Measurements from ENCODE around the gene SNTB2.
"Not testable (repeated sequence)": the region's sequence is repeated elsewhere in the genome, so short reads cannot be mapped to it uniquely, and the experiment has no call there.

Gene SNTB2

DNA sequence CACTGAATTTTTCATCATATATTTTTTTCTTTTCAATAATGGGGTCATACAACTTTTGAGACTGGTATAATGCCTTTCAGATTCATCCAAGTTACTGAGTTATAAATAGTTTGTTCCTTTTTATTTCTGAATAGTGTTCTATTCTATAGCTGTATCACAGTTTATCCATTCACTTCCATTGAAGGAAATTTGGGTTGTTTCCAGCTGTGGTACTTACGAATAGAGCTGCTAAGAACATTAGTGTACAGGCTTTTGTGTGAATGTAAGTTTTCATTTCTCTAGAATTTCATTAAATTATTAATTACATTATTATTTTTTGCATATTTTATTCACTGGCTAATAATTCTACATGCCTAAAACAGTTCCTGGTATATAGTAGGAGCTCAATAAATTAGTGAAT lies 52.9 kb downstream of the SNTB2 start:
- DNase-seq, result no peak

DNA sequence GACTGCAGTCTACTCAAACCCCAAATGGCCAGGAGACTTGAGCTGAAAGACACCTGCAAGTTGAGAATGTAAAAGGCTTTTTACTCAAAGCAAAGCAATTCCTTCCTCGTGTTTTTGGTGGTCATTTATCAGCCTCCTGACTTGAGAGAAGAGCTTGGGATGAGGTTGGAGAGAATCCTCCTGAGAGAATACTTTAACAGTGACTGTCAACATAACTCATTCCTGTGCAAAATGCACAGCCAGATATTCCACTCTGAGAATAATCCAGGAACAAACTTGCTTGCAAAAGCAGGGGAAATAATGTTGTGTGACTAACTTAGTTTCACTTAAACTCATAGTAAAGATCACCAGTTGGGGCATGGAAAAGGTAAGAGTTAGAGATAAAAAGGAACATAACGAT lies 53.4 kb downstream of the SNTB2 start:
- no peak for DNase-seq

DNA sequence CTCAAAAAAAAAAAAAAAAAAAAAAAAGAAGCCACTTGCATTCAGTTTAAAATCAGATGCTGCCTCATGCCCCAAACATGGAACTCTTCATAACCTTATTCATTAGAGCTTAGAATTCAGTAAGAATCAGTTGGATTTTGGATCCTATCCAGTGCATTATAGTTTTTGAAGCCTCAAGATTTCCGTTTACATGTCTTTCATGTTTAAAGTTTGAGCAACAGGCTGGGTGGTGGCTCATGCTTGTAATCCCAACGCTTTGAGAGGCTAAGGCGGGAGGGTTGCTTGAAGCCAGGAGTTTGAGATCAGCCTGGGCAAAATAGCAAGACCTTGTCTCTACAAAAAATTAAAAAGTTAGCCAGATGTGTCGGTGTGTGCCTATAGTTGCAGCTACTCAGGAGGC lies 55.0 kb downstream of the SNTB2 start:
- DNase-seq, result no peak

- DNase-seq, result no peak
These were observed 56.5 kb downstream of the SNTB2 start for GRCh38 chr16:69243479-69243878.

GRCh38 chr16:69244336-69244735 lies 57.4 kb downstream of the SNTB2 start:
- DNase-seq, result no peak

GRCh38 chr16:69250081-69250480 lies 63.1 kb downstream of the SNTB2 start:
- DNase-seq, result no peak

DNA sequence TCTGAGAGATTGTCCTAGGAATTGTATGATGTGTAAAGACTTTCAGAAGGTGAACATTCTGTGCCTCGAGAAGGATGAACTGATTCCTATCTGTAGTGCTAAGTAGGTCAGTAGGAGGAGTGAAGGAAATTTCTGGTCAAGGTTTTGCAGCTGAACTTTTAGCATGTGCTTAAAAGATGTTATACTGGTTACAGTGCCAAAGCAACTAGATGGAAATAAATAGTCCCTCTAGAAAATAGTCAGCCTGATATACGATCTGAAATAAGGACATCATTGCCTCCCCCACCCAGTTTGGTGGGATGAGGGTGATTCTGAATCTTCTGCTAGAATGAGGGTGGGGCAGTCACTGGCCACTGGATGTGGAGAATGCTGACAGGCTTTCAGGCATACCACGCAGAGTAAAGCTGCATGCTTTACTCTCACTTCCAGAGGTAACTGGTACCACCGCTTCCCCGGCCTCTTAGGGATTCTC lies 66.9 kb downstream of the SNTB2 start:
- no peak for DNase-seq

GRCh38 chr16:69259428-69259764 lies 72.4 kb downstream of the SNTB2 start:
- DNase-seq, result not testable (repeated sequence)

- no peak for DNase-seq
These were observed 73.1 kb downstream of the SNTB2 start for GRCh38 chr16:69260019-69260418.

DNA sequence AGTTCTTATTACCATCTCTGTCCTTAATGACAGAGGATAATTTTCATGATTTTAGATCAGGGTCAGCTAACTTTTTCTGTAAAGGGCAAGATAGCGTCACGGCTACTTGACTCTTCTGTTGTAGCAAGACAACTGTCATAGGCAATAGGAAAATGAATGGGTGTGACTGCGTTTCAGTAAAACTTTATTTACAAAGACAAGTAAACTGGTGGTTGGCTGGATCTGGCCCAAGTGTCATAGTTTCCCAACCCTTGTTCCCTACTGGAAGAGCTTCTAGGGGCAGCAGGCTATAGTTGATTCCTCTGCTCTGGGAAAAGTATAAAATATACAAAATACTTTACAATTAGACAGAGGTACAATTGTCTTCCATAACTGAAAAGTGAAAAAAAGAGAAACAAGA lies 73.5 kb downstream of the SNTB2 start:
- no peak for DNase-seq

DNA sequence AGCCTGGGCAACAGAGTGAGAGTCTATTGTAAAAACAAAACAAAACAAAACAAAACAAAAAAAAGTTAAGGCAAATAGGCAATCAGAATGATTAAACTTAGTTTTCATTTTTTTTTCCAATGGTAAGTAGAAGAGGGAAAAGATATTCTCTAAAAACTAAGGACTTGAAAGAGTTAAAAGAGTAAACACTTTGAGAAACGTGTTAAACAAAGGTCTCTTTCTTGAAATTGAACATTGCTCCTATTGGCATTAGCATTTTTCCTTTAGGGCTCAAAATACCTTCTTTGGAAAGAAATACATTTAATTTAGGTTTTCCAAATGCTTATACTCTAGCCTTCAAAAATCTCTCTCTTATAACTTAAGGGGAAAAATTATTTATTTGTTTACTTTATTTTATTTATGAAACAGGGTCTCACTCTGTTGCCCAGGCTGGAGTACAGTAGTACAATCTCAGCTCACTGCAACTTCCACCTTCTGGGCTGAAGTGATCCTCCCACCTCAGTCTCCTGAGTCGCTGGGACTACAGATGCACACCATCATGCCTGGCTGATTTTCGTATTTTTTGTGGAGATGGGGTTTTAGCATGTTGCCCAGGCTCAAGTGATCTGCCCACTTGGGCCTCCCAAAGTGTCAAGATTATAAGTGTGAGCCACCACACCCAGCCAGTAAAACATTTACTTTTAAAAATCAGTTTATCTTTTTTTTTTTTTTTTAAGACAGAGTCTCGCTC lies 79.5 kb downstream of the SNTB2 start:
- DNase-seq, result no peak

GRCh38 chr16:69267633-69268032 lies 80.7 kb downstream of the SNTB2 start:
- no peak for DNase-seq

DNA sequence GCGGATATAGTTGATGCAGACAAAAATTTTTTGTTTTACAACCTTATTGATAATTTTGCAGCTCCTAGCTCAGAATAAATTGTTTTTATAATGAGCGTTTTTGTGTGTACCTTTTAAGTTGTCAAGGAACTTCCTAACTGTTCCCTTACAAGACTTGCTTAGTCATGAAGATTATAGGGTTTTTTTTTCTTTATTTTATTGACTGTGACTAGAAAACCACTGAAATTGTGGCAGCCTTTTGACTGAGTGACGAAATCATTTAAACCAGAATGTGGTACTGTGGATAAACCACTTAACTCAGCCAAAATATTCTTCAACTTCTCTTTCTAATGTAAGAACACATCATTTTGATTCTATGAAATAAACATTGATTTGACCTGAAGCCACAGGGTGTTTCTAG lies 83.4 kb downstream of the SNTB2 start:
- no peak for DNase-seq

- no peak for DNase-seq
These were observed 83.9 kb downstream of the SNTB2 start for GRCh38 chr16:69270831-69271230.

GRCh38 chr16:69273009-69273408 lies 86.0 kb downstream of the SNTB2 start:
- DNase-seq, result no peak

DNA sequence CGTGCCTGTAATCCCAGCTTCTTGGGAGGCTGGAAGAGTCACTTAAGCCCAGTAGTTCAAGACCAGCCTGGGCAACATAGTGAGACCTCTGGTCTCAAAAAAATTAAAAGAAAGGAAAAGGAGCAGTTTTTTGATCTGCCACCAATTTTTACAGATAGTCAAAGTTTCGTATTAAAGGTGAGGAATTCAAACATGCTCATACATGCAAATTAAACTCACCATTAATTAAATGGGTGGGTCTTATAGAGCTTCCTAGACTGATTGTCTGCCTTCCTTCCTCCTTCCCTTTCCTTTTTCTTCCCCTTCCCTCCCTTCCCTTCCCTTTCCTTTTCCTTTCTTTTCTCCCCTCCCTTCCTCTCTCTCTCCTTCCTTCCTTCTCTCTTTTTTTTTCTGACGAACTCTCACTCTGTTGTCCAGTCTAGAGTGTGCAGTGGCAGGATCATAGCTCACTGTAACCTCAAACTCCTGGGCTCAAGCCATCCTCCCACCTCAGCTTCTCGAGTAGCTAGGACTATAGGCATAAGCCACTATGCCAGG lies 87.8 kb downstream of the SNTB2 start:
- no peak for DNase-seq

- no peak for DNase-seq
These were observed 89.5 kb downstream of the SNTB2 start for GRCh38 chr16:69276148-69277115.

- DNase-seq, result no peak
These were observed 90.4 kb downstream of the SNTB2 start for GRCh38 chr16:69277413-69277812.

GRCh38 chr16:69283851-69284250 lies 96.9 kb downstream of the SNTB2 start:
- no peak for DNase-seq

DNA sequence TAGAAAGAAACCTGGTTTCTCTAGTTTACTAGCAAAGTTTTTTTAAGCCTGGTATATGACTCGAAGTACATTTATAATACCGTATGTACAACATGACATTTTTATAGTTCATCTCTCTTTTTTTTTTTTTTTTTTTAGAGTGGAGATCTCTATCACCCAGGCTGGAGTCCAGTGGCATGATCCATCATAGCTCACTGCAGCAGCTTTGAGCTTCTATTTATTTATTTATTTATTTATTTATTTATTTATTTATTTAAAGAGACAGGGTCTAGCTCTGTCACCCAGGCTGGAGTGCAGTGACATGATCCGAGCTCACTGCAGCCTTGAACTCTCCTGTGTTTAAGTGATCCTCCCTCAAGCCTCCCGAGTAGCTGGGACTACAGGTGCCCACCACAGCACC lies 98.3 kb downstream of the SNTB2 start:
- DNase-seq, result no peak

- peak; percentile 23 for DNase-seq
These were observed 100.2 kb downstream of the SNTB2 start for GRCh38 chr16:69286941-69287713.

GRCh38 chr16:69291657-69292056 lies 104.7 kb downstream of the SNTB2 start:
- DNase-seq, result not testable (repeated sequence)

GRCh38 chr16:69293401-69293800 lies 106.4 kb downstream of the SNTB2 start:
- no peak for DNase-seq
